Hepatic stellate cell (primary cell): ENCODE measurements around the gene RNASE8.
A peak's percentile ranks its signal among the peaks of the same experiment; 100 is the strongest.
"Not testable (repeated sequence)": the region's sequence is repeated elsewhere in the genome, so short reads cannot be mapped to it uniquely, and the experiment has no call there.

Experiments
- DNase-seq: peaks from one replicate; pipeline ENCODE4 v3.0.0; 2011; ENCODE audit warnings: low spot score

Gene RNASE8

DNA sequence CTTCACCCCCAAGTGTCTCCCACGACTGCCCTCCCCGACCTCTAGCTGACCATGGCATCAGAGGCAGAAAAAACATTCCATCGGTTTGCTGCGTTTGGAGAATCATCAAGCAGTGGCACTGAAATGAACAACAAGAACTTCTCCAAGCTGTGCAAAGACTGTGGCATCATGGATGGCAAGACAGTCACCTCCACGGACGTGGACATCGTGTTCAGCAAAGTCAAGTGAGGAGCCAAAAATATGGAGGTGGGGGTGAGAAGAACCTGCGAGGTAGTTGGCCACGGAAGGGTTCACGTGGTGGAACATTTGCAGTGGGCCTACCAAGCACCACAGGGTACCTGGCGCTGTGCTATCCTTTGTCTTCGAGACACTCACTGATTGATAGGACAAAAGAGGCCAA is 27.1 kb upstream of the RNASE8 start:
- DNase-seq: no peak

DNA sequence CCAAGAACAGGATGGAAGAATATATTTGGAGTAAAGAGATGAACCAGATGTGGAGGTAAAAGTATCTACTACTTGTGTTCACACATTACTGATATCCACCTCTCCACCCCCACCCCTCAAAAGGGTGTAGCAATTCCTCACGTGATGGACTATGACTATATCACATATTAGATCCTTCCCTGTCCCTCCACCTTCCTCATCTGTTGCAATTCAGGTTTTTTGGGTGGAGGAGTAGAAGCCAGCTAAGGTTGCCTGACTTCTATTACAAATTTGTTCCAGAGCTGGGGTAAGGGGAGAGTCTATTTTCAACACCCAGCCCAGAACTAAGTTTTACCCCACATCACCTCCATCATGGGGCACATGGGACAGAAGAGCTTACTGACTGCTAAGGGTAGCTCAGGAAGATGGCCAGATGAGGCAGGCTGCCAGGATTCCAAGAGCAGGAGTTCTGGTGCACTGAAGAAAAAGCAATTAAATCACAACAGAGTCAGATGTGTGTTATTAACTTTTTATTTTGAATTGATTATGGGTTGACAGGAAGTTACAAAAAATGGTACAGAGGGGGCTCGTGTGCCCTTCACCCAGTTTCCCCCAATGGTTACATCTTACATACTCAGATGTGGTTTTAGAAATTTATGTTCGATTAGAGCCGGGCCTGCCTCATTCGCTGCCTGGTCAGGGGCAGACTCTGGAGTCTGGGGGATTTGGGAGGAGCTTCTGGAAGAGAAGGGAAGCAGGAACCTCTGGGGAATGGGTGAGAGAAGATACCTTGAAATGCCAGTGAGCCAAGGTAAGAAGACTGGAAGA is 25.1 kb upstream of the RNASE8 start:
- no peak for DNase-seq

DNA sequence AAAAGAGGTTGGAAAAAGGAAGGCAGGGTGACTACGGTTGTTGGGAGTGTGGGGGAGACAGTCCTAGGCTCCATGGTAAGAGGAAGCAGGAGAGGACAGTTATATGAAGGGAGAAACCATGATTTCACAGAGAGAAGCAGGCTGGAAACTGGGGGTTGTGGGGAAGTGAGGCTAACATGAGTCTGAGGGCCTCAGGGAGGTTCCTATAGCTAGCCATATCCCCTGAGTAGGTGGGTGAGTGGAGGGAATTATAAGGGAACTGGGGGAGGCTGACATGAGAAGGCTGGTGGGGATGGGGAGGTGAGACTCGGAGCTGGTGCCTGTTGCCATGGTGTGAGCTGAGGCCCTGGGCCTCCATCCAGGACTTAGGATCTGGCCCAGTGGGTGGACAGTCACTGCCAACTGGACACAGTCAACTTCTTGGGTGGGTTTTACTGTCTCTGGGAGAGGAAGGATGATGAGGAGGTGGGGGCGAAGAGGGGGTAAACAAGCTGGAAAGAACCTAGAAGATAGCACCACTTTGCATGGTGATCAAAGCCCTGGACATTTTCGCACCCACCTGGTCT is 24.4 kb upstream of the RNASE8 start:
- DNase-seq: no peak

DNA sequence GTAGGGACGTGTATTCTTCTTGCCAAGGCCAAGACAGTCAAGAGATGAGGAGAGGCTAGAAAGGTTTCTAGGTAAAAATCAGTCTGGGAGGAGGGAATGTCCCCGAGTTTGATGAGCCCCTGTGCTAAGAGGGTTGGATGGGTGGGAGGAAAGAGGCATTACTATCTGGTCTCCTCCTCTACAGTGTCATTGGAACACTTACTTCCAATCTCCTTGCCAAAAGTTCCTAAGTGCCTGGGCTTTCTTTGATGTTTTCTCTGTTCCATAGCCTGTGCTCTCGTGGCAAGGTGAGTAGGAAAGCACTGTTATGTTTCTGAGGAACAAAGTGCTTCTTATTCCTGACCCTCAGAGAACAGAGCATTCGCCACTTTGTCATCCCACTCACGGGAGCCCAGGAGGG is 22.9 kb upstream of the RNASE8 start, which contains the start of gene RNASE13:
RNASE13 (minus strand) TSS at position 101 of the 400 bp plus-strand sequence. CDS start 519 bp downstream, outside the sequence.
- DNase-seq: no peak

DNA sequence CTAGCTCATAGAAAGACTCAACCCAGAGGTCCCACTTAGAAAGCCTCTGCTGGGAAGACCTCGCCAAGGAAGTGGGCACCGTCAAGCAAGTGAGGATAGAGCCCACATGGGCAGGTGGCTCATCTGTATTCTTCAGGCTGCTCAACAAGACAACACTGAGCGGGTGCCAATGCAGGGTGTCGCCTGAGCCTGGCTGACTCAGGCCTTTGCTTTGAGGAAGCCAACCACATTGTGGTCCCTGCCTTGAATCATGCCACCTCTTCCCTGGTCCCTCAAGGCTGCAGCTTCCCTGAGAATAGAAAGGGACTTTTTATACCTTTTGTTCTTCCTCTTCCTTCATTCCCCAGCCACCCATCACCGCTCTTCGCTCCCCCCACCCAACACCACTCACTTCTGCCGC is 20.9 kb upstream of the RNASE8 start:
- DNase-seq: no peak

DNA sequence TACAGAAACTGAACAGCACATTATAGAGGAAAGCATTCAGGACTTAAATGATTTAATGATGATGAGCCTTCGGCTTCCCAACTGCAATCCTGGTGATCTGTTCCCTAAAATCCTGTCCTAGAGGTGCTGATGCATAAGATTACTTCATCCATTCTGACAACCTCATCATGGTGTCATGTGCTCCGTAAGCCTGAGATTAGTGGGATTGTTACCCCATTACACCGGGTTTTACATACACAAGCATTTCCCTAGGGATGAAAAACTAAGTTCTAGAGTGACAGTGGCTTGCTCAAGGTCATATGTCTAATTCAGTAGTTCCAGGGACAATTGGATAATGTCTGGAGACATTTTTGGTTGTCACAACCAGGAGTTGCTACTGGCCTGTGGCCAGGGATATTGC is 20.5 kb upstream of the RNASE8 start:
- DNase-seq: no peak

DNA sequence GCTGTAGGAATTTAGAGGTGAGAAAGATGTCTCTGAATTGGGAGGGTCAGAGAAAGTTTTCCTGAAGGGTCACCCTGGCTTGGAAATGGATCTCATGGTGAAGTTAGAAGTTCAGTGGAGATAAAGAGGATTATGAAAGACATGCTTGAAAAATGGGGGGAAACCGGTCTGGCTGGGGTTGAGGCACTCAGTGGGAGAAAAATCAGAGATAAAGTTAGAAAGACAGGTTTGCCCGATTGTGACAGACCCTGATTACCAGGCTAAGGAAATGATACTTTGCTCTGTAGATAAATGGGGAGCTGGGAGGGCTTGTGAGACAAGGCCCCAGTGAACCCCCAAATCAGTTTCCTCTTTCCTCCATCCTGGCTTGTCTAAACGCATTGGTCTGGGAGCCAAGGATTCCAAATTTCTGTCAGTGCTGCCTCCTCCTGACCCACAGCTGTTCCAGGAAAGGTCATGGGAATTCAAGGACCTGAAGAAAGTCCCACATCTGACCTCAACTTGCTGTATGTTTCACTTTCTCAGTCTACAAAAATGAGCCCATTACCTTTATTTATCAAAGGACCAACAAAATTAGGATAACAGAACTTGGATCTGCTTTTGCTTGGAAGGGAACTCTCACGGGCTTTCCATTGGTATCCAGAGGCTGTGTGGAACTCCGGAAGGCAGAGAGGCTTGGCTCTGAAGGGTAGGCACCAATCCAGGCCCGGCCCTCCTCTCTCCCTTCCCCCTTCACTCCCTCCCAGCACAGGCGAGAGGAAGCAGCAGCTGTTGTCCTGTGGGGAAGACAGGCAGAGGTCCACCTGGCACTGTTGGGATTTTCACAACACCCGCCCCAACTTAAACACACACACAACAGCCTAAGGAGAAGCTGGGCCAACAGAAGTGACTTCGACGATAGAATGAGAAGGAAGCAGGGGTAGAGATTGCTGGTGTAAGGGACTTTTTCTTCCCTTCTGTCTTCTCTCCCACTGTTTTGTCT is 18.9 kb upstream of the RNASE8 start:
- no peak for DNase-seq

DNA sequence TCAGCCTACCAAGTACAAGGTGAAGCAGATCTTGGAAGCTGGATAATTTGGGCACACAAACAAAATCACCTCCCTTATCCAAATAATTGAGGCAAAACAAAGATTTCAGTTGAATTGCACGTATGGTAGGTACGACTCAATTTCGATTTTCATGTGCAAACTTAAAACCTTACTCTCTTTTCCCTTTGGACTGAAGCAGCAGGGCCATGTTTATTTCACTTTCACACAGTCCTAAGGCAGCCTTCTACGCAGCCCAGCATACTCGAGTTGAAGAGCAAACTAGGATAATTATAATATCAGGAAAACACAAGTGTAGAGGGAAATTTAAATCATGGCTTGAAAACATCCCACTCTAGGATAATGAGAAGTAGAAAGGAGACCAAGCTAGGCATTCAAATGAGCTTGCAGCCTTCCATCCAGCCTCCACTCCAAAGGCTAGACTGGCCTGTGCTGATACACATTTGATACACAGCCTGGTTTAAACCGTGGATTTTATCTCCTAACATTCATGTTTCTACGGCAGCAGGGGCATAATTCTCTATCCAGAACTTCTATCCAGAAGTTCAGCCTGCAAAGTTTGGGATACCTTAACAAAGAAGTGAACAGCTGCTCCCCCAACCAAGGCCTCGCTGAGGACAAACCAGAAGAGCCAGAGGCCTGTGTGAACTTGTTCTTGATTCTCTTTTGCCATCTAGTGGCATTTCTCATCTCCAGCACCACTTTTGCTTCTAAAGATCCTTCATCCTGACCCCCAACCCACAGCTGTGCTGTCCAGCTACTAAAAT is 17.8 kb upstream of the RNASE8 start:
- DNase-seq: peak; percentile 45

DNA sequence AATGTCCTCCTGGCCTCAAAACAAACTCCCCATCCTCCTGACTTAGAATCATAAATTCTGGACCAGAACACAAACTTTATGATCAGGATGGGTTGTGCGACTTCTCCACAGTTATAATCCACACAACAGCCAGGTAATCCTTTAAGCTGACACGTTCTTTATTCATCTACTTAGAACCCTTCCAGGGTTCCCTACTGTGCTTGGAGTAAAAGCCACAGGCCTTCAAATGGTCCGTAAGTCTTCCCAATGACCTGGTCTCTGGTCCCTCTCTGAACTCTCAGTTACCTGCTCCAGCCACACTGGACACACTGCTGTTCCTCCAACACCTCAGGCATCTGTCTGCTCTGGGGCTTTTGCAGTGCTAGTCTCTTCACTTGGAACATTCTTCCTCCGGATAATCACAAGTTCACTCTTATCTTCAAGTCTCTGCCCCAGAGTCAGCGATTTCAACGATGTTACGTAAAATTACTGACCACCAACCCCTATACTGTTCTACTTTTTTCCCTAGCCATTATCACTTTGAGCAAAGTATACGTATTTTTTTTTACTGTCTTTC is 17.2 kb upstream of the RNASE8 start:
- DNase-seq: no peak

DNA sequence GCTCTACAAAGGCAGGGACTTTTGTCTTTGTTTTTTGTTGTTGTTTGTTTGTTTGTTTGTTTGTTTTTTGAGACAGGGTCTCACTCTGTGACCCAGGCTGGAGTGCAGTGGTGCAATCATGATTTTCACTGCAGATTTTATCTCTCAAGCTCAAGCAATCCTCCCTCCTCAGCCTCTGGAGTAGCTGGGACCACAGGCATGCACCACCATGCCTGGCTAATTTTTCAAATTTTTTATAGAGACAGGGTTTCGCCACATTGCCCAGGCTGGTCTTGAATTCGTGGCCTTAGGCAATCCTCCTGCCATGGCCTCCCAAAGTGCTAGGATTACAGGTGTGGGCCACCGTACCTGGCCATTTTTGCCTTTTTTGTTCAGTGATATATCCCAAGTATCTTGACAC is 16.7 kb upstream of the RNASE8 start:
- not testable (repeated sequence) for DNase-seq

DNA sequence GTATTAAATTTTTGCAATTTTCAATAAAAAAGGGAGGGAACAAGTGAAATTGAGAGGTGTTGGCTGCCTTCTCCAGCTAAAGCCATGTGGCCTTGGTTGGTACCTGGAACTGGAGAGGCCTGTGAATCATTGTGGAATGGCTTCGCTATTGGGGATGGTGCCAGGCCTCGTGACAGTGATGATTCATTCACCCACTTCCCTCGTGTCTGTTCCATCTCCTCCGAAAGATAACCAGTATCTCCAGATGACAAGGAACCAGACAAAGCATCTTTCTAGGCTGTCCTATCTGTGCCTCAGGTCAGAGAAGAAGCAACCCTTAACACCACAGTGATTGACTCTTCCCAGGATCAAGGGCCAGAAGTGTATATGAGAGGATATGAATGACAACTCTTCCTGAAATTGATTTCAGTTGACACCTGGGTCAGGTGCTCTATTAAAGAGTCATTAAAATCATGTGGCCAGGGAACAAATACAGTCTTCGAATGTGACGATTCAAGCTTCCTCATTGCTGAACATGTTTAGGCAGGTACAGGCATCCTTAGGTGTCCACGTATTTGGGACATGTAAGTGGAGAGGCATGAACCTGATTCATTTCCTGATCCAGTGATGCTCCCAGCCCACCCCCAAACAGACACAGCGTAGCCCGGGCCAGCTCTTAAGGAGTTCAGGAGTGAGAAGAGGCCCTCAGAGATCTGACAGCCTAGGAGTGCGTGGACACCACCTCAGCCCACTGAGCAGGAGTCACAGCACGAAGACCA is 15.8 kb upstream of the RNASE8 start, which contains the start of gene RNASE7:
RNASE7 (plus strand) TSS at position 687 of the 758 bp plus-strand sequence. CDS start 631 bp downstream, outside the sequence.
- no peak for DNase-seq

DNA sequence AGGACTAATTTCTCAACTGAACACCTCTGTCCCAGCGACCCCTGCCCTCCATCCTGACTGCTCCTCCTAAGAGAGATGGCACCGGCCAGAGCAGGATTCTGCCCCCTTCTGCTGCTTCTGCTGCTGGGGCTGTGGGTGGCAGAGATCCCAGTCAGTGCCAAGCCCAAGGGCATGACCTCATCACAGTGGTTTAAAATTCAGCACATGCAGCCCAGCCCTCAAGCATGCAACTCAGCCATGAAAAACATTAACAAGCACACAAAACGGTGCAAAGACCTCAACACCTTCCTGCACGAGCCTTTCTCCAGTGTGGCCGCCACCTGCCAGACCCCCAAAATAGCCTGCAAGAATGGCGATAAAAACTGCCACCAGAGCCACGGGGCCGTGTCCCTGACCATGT is 14.7 kb upstream of the RNASE8 start:
- no peak for DNase-seq

DNA sequence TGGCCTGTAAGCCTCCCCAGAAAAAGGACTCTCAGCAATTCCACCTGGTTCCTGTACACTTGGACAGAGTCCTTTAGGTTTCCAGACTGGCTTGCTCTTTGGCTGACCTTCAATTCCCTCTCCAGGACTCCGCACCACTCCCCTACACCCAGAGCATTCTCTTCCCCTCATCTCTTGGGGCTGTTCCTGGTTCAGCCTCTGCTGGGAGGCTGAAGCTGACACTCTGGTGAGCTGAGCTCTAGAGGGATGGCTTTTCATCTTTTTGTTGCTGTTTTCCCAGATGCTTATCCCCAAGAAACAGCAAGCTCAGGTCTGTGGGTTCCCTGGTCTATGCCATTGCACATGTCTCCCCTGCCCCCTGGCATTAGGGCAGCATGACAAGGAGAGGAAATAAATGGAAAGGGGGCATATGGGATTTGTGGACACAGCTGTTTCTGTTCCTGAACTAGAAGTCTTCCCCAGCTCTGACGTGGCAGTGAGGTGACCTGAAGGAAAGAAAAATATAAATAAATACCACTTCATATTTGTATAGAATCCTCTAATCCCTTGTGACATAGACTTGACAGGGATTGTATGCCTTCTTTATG is 14.1 kb upstream of the RNASE8 start:
- DNase-seq: no peak

DNA sequence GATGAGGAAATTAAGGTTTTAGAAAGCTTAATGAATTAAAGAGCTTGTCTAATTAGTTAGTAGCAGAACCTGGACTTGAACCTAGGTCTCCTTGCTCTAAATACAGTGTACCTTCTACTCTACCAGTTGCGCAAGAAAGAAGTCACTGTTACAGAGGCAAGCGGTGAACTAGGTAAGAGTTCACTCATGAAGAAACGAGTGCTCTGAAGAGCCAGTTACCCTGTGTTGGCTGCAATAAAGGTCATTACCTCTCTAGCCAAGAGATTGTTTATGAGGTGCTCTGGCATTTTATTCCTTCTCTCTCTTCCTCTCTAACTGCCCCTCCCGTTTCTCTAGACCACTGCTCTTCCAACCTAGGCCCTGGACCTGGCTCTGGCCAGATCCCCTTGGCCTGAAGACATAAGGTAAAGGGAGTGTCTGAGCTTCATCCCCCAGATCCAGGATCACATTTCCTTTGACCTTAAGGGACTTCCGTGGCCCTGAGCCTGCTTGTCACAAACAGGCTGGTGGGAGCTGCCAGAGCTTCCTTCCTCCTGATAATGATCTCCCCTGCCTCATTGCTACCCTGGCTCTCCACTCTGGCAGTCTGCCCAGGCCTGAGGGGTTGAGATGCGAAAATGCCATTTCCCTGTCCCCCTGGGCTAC is 13.5 kb upstream of the RNASE8 start:
- DNase-seq: no peak

DNA sequence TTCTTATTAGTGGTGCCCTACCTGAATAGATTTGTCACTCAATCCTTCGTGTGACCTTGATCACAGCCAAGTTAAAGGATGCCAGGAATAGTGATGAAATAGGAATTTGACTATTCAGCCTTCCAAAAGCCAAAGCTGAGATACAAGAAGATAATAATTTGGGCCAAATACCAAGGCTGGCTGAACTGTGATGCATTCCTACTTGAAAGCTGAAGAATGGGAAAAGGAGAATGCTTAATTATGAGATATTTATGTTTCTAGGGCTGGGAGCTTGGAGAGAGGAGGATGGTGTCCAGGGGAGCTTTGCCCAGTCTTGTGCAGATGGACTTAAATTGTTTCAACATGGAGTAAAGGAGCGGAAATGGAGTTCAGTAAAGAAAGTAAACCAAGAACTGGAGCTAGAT is 10.2 kb upstream of the RNASE8 start:
- no peak for DNase-seq

DNA sequence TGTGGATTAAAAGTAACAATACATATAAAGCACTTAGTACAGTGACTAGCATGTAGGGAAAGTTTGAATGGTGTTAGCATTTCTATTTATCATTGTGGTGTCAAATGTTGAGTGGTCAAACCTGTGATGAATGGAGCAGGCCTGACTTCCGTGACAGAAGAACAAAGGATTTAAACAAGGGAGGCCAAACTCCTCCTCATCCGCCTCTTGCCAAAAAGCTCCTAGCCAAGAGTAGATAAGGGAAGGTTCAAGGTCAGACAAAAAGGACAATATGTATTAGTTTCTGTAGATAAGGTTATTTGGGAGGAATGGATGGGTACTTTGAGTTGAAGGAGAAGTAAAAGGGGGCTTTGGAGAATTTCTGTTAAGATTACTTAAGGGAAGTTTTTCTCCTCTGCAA is 9.0 kb upstream of the RNASE8 start:
- DNase-seq: no peak

DNA sequence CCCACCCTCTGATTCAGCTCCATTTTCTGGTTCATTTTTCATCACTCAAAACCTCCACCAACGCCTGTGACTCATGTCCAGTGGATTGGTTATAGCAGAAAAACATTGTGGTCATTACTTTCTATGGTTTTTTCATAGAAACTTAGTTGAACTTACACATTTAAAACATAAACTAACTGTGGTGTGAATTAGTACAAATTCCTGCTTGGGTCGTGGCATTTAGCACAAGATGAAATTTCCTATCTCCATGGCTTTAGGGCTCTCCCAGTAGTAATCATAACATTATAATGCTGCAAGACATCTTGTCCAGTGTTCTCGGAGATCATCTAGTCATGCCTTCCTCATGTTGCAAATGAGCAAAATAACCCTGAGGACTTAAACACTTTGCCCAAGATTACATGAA is 8.3 kb upstream of the RNASE8 start:
- no peak for DNase-seq

DNA sequence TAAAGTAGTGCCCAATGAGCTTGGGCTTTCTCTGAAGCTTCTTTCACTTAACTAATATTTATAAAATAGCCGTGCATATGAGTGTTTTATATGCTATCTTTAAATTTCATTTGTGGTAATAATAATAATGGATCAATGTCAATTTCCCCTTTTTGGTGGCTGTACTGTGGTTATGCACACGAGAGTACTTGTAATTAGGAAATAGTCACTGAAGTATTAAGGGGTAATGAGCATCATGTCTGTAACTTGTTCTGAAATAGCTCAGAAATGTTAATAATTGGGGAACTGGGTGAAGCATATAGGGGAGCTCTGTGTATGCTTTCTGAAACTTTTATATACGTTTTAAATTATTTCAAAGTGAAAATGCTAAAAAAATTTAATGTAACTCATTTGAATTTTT is 7.0 kb upstream of the RNASE8 start:
- no peak for DNase-seq
